GM12891 (cell line): ENCODE results near the gene CCNQ.

ENCODE experiments used
- POLR2A ChIP-seq: IDR thresholded peaks from 2 replicates; pipeline ENCODE4 v1.6.1; 2011; ENCODE audit warnings: low read depth, low read length, control low read depth
- POLR2AphosphoS5 ChIP-seq: IDR thresholded peaks from 2 replicates; pipeline ENCODE4 v1.6.1; 2011; ENCODE audit warnings: low read depth, low read length, control low read depth
- SPI1 ChIP-seq: IDR thresholded peaks from 2 replicates; pipeline ENCODE4 v1.6.1; 2011; ENCODE audit warnings: low read depth, low read length, control low read depth
- TAF1 ChIP-seq: IDR thresholded peaks from 2 replicates; pipeline ENCODE4 v1.6.1; 2011; ENCODE audit warnings: low read depth, low read length, control low read depth

GRCh38 chrX:153578200-153578835 lies 20.6 kb downstream of the CCNQ start:
- TF ChIP-seq TAF1 = no peak
- no peak for TF ChIP-seq POLR2AphosphoS5
- TF ChIP-seq POLR2A = no peak
- no peak for TF ChIP-seq SPI1
